OCI-LY7 (cell line): ENCODE results near the gene GSG1L.

Source experiments
- EZH2phosphoT487 ChIP-seq: fragments of 200-600 bp; sonication (generic); IDR thresholded peaks from 2 replicates; pipeline ENCODE4 v1.6.1; 2018; ENCODE audit warnings: low read depth, borderline replicate concordance, mild to moderate bottlenecking, mixed run types, antibody characterized with exemption, low read length, moderate library complexity, mixed read lengths
- TF ChIP-seq, protein P1 (sequence below): fragments of 200-600 bp; sonication (generic); conservative IDR thresholded peaks from 2 replicates; pipeline ENCODE4 v1.5.1; 2014; ENCODE audit warnings: mild to moderate bottlenecking, antibody characterized with exemption, low read length, moderate library complexity, mixed read lengths

DNA sequence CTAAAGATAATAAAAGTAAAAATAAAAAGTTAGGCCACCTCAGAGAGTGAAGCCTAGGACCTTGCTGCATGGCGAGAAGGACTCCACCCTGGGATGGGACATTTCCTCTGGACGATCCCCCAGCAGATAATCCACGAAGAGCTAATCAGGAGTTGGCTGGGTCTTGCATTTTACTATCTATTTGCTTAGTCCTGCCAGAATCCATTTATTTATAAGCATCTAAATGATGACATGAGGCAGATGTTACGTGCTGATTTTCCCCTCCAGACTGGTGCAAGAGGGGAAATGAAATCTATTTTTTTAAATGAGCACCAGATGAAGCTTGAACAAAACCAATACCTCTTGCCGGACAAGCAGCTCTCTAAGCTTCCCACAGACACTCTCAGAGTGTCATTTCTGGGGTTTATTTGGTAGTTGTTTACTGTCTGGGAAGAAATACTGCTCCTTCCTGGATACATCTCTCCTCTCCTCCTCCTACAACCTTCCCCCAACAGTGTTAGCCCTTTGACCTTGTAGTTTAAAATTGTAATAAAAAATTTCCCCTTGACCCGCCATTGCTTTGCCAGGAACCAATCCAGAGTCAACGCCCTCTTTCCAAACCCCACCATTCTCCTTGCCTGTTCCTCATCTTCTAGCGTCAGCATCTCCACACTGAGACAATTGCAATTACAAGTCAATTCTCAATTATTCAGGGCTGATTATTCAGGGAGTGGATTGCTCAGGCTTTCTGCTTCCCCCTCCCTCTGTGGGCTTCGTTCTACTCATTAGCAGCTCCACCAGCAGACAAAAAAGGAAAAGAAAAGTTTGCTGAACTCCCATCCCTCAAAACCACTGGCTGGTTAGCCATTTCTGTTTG is 63.0 kb downstream of the GSG1L start:
- TF ChIP-seq, protein P1, sequence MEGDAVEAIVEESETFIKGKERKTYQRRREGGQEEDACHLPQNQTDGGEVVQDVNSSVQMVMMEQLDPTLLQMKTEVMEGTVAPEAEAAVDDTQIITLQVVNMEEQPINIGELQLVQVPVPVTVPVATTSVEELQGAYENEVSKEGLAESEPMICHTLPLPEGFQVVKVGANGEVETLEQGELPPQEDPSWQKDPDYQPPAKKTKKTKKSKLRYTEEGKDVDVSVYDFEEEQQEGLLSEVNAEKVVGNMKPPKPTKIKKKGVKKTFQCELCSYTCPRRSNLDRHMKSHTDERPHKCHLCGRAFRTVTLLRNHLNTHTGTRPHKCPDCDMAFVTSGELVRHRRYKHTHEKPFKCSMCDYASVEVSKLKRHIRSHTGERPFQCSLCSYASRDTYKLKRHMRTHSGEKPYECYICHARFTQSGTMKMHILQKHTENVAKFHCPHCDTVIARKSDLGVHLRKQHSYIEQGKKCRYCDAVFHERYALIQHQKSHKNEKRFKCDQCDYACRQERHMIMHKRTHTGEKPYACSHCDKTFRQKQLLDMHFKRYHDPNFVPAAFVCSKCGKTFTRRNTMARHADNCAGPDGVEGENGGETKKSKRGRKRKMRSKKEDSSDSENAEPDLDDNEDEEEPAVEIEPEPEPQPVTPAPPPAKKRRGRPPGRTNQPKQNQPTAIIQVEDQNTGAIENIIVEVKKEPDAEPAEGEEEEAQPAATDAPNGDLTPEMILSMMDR, result no peak
- no peak for TF ChIP-seq EZH2phosphoT487
